IgD-negative memory B cell (primary cell): ENCODE results near the gene ARHGAP20. TPM values are rescaled to one million over a fixed set of nuclear protein-coding genes. Genes with fewer than 3 reads are reported as not detected.
A peak's percentile ranks its signal among the peaks of the same experiment; 100 is the strongest.

Experiments
- H3K27ac Mint-ChIP-seq, 3 donors: one replicate each; pipeline ENCODE4 v1.8.0; 2020 to 2022; ENCODE audit warnings: mild to moderate bottlenecking in 3 of 3, mixed read lengths in 3 of 3, moderate library complexity in 1 of 3
- H3K27me3 Mint-ChIP-seq: one replicate; pipeline ENCODE4 v1.8.0; 2021; ENCODE audit warnings: mixed read lengths
- H3K36me3 Mint-ChIP-seq: one replicate; pipeline ENCODE4 v1.8.0; 2020; ENCODE audit warnings: mild to moderate bottlenecking, mixed read lengths
- H3K4me1 Mint-ChIP-seq, 3 donors: one replicate each; pipeline ENCODE4 v1.8.0; 2020 to 2022; ENCODE audit warnings: mixed read lengths in 3 of 3, mild to moderate bottlenecking in 1 of 3
- H3K4me3 Mint-ChIP-seq, 4 donors: one replicate each; pipeline ENCODE4 v1.8.0; 2020 to 2022; ENCODE audit warnings: mild to moderate bottlenecking in 4 of 4, mixed read lengths in 4 of 4, moderate library complexity in 3 of 4
- H3K9me3 Mint-ChIP-seq, 3 donors: one replicate each; pipeline ENCODE4 v1.8.0; 2020 to 2021; ENCODE audit warnings: mixed read lengths in 3 of 3, mild to moderate bottlenecking in 1 of 3
- polyA plus RNA-seq: library from polyadenylated mRNA; unstranded; fragments of 300-500 nt; fragmentation: Illumina TruSeq; gene quantifications from one replicate; pipeline ENCODE4 v1.2.3, GENCODE V29; 2021

Gene ARHGAP20
- 0.51 TPM for polyA plus RNA-seq

- Mint-ChIP-seq H3K27me3 (peaks cover 30% of the 10 kb centered on the region), H3K9me3 (peaks cover 0 to 1% (median 0%) of the 10 kb centered on the region in 3 donors), H3K27ac (peak within 1 kb of the TSS in 2 of 3 donors; percentile 6 to 47), H3K4me1 (peaks cover 7 to 13% (median 9%) of the 10 kb centered on the region in 3 donors), H3K4me3 (peak within 1 kb of the TSS; percentile 86 to 95 (median 90)), H3K36me3 (no peaks in the 10 kb centered on the region)
These were observed at the start of gene ARHGAP20 for GRCh38 chr11:110711776-110712658. Gene ARHGAP20, minus strand, starts transcription at chr11:110712437. Its CDS starts 206 bp downstream, at chr11:110712231.

- H3K9me3 Mint-ChIP-seq, result no peaks in the 10 kb centered on the region
- no peaks in the 10 kb centered on the region for H3K36me3 Mint-ChIP-seq
- no peak overlapping the region for H3K27ac Mint-ChIP-seq
- no peaks in the 10 kb centered on the region for H3K4me1 Mint-ChIP-seq
- H3K27me3 Mint-ChIP-seq, result peaks cover 2% of the 10 kb centered on the region
- no peak overlapping the region for H3K4me3 Mint-ChIP-seq
These were observed 49.8 kb upstream of the ARHGAP20 start for GRCh38 chr11:110761991-110762390.

- Mint-ChIP-seq H3K9me3 (no peaks in the 10 kb centered on the region), H3K27ac (no peak overlapping the region), H3K4me1 (no peaks in the 10 kb centered on the region), H3K36me3 (no peaks in the 10 kb centered on the region), H3K4me3 (no peak overlapping the region), H3K27me3 (peaks cover 2% of the 10 kb centered on the region)
These were observed 48.9 kb upstream of the ARHGAP20 start for GRCh38 chr11:110761131-110761530.

- H3K4me3 Mint-ChIP-seq, result no peak overlapping the region
- H3K36me3 Mint-ChIP-seq, result no peaks in the 10 kb centered on the region
- H3K9me3 Mint-ChIP-seq, result no peaks in the 10 kb centered on the region
- H3K27ac Mint-ChIP-seq, result no peak overlapping the region
- H3K4me1 Mint-ChIP-seq, result no peaks in the 10 kb centered on the region
- peaks cover 2% of the 10 kb centered on the region for H3K27me3 Mint-ChIP-seq
These were observed 47.7 kb upstream of the ARHGAP20 start for GRCh38 chr11:110759972-110760381.

- Mint-ChIP-seq H3K36me3 (peaks cover 2% of the 10 kb centered on the region), H3K27me3 (no peaks in the 10 kb centered on the region), H3K4me1 (no peaks in the 10 kb centered on the region), H3K27ac (no peak overlapping the region), H3K4me3 (no peak overlapping the region), H3K9me3 (peaks cover 0 to 7% (median 2%) of the 10 kb centered on the region in 3 donors)
These were observed 45.9 kb upstream of the ARHGAP20 start for GRCh38 chr11:110757962-110758755.

- peaks cover 3% of the 10 kb centered on the region for H3K27me3 Mint-ChIP-seq
- no peak overlapping the region for H3K4me3 Mint-ChIP-seq
- H3K4me1 Mint-ChIP-seq, result no peaks in the 10 kb centered on the region
- no peak overlapping the region for H3K27ac Mint-ChIP-seq
- H3K9me3 Mint-ChIP-seq, result peaks cover 4 to 18% (median 5%) of the 10 kb centered on the region in 3 donors
- peaks cover 2% of the 10 kb centered on the region for H3K36me3 Mint-ChIP-seq
These were observed 44.8 kb upstream of the ARHGAP20 start for GRCh38 chr11:110757066-110757465.

GRCh38 chr11:110755941-110756340 lies 43.7 kb upstream of the ARHGAP20 start:
- peaks cover 2% of the 10 kb centered on the region for H3K36me3 Mint-ChIP-seq

GRCh38 chr11:110752890-110753289 lies 40.7 kb upstream of the ARHGAP20 start:
- H3K27me3 Mint-ChIP-seq, result peaks cover 5% of the 10 kb centered on the region
- peaks cover 2% of the 10 kb centered on the region for H3K36me3 Mint-ChIP-seq

More at GRCh38 chr11:110755941-110756340, 43.7 kb upstream of the ARHGAP20 start:
- H3K9me3 Mint-ChIP-seq, result peaks cover 6 to 27% (median 8%) of the 10 kb centered on the region in 3 donors
- H3K27ac Mint-ChIP-seq, result no peak overlapping the region
- peaks cover 5% of the 10 kb centered on the region for H3K27me3 Mint-ChIP-seq
- no peak overlapping the region for H3K4me3 Mint-ChIP-seq
- H3K4me1 Mint-ChIP-seq, result no peaks in the 10 kb centered on the region

GRCh38 chr11:110750100-110750499 lies 37.9 kb upstream of the ARHGAP20 start:
- no peaks in the 10 kb centered on the region for H3K4me1 Mint-ChIP-seq
- no peak overlapping the region for H3K4me3 Mint-ChIP-seq
- no peak overlapping the region for H3K27ac Mint-ChIP-seq
- peaks cover 5% of the 10 kb centered on the region for H3K27me3 Mint-ChIP-seq
- peaks cover 6 to 27% (median 14%) of the 10 kb centered on the region in 3 donors for H3K9me3 Mint-ChIP-seq
- peaks cover 2% of the 10 kb centered on the region for H3K36me3 Mint-ChIP-seq

More at GRCh38 chr11:110752890-110753289, 40.7 kb upstream of the ARHGAP20 start:
- Mint-ChIP-seq H3K4me1 (no peaks in the 10 kb centered on the region), H3K4me3 (no peak overlapping the region), H3K9me3 (peaks cover 6 to 27% (median 14%) of the 10 kb centered on the region in 3 donors), H3K27ac (no peak overlapping the region)

GRCh38 chr11:110747531-110747930 lies 35.3 kb upstream of the ARHGAP20 start:
- Mint-ChIP-seq H3K36me3 (no peaks in the 10 kb centered on the region), H3K9me3 (peaks cover 5 to 14% (median 9%) of the 10 kb centered on the region in 3 donors), H3K4me3 (no peak overlapping the region), H3K27me3 (peaks cover 6% of the 10 kb centered on the region), H3K4me1 (peaks cover 0 to 2% (median 1%) of the 10 kb centered on the region in 3 donors), H3K27ac (no peak overlapping the region)

GRCh38 chr11:110738641-110739040 lies 26.4 kb upstream of the ARHGAP20 start:
- Mint-ChIP-seq H3K9me3 (peaks cover 0 to 2% (median 0%) of the 10 kb centered on the region in 3 donors), H3K4me1 (no peaks in the 10 kb centered on the region), H3K27ac (no peak overlapping the region), H3K27me3 (peaks cover 3% of the 10 kb centered on the region), H3K36me3 (no peaks in the 10 kb centered on the region), H3K4me3 (no peak overlapping the region)

- H3K27me3 Mint-ChIP-seq, result peaks cover 3% of the 10 kb centered on the region
- H3K36me3 Mint-ChIP-seq, result no peaks in the 10 kb centered on the region
- H3K4me3 Mint-ChIP-seq, result no peak overlapping the region
- H3K9me3 Mint-ChIP-seq, result peaks cover 0 to 2% (median 0%) of the 10 kb centered on the region in 3 donors
- no peaks in the 10 kb centered on the region for H3K4me1 Mint-ChIP-seq
- no peak overlapping the region for H3K27ac Mint-ChIP-seq
These were observed 25.4 kb upstream of the ARHGAP20 start for GRCh38 chr11:110737593-110737992.

- Mint-ChIP-seq H3K4me3 (no peak overlapping the region), H3K9me3 (no peaks in the 10 kb centered on the region), H3K36me3 (no peaks in the 10 kb centered on the region), H3K27ac (no peak overlapping the region), H3K4me1 (peaks cover 0 to 3% (median 0%) of the 10 kb centered on the region in 3 donors), H3K27me3 (peaks cover 7% of the 10 kb centered on the region)
These were observed 23.9 kb upstream of the ARHGAP20 start for GRCh38 chr11:110736171-110736553.

GRCh38 chr11:110735455-110736170 lies 23.4 kb upstream of the ARHGAP20 start:
- no peaks in the 10 kb centered on the region for H3K9me3 Mint-ChIP-seq
- no peak overlapping the region for H3K4me3 Mint-ChIP-seq
- H3K27ac Mint-ChIP-seq, result no peak overlapping the region
- peaks cover 12% of the 10 kb centered on the region for H3K27me3 Mint-ChIP-seq
- peaks cover 4 to 7% (median 5%) of the 10 kb centered on the region in 3 donors for H3K4me1 Mint-ChIP-seq
- no peaks in the 10 kb centered on the region for H3K36me3 Mint-ChIP-seq
